Gastrocnemius medialis (tissue), 4 donors: ENCODE data around the gene PLD1.

Experiments
- POLR2A ChIP-seq, 2 donors: fragments of 450-650 bp; IDR thresholded peaks; one replicate each; pipeline ENCODE4 v1.6.1; 2017; ENCODE audit warnings: antibody characterized with exemption in 2 of 2, mild to moderate bottlenecking in 2 of 2, moderate library complexity in 2 of 2
- TF ChIP-seq, protein P1 (sequence below), 5 experiments: fragments of 450-650 bp in 3 of 5; fragments of 200-600 bp in 2 of 5; sonication (generic) in 2 of 5; IDR thresholded peaks in 4 of 5; conservative IDR thresholded peaks in 1 of 5; 1 replicate in 4 of 5; 2 replicates in 1 of 5; pipeline ENCODE4 v1.5.1; 2016 to 2019; ENCODE audit warnings: antibody characterized with exemption in 5 of 5, mild to moderate bottlenecking in 3 of 5, moderate library complexity in 3 of 5

DNA sequence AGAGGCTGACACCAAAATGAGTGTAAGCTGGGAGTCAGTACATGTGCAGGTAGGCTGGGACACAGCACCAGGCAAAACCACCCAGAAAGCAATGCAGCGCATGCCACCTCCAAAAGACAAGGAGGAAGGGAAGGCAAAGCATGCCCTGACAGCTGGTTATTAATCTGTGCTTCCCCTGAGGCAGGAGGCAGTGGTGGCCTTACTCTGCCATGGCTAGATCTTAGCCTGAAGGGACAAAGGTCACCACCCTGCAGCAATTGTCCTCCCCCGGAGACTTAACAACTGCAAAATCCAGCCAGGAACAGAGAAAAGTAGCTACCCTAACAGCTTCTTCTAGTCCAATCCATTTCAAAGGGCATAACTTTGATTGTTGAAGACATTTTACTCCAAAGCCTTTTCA lies 73.7 kb downstream of the PLD1 start:
- no peak for TF ChIP-seq POLR2A (IDR thresholded peaks at IDR 0.05)
- TF ChIP-seq, protein P1, sequence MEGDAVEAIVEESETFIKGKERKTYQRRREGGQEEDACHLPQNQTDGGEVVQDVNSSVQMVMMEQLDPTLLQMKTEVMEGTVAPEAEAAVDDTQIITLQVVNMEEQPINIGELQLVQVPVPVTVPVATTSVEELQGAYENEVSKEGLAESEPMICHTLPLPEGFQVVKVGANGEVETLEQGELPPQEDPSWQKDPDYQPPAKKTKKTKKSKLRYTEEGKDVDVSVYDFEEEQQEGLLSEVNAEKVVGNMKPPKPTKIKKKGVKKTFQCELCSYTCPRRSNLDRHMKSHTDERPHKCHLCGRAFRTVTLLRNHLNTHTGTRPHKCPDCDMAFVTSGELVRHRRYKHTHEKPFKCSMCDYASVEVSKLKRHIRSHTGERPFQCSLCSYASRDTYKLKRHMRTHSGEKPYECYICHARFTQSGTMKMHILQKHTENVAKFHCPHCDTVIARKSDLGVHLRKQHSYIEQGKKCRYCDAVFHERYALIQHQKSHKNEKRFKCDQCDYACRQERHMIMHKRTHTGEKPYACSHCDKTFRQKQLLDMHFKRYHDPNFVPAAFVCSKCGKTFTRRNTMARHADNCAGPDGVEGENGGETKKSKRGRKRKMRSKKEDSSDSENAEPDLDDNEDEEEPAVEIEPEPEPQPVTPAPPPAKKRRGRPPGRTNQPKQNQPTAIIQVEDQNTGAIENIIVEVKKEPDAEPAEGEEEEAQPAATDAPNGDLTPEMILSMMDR (IDR thresholded peaks at IDR 0.05 in 4 of 5, conservative IDR thresholded peaks at IDR 0.05 in 1 of 5), result no peak
